Epithelial cell of proximal tubule (primary cell): ENCODE measurements around the gene FOXC2. TPM values are rescaled to one million over a fixed set of nuclear protein-coding genes. Genes with fewer than 3 reads are reported as not detected.

ENCODE experiments used
- DNase-seq: peaks from one replicate; pipeline ENCODE4 v3.0.0-alpha.2; 2011; ENCODE audit warnings: low read depth
- H3K4me3 ChIP-seq: 2 replicates; pipeline ENCODE4 v1.5.1; 2011; ENCODE audit warnings: low read depth, mild to moderate bottlenecking, low read length
- CTCF ChIP-seq: conservative IDR thresholded peaks from 2 replicates; pipeline ENCODE4 v1.5.1; 2012; ENCODE audit warnings: low read depth, mild to moderate bottlenecking, low read length
- total RNA-seq: library from RNA; depleted of rRNA; stranded (reverse); fragments of >200 nt; gene quantifications from 2 replicates; pipeline ENCODE4 v1.2.3, GENCODE V29; 2015

The FOXC2 gene
- total RNA-seq, 1 donor from 2014 or later = 26.5 TPM

DNA sequence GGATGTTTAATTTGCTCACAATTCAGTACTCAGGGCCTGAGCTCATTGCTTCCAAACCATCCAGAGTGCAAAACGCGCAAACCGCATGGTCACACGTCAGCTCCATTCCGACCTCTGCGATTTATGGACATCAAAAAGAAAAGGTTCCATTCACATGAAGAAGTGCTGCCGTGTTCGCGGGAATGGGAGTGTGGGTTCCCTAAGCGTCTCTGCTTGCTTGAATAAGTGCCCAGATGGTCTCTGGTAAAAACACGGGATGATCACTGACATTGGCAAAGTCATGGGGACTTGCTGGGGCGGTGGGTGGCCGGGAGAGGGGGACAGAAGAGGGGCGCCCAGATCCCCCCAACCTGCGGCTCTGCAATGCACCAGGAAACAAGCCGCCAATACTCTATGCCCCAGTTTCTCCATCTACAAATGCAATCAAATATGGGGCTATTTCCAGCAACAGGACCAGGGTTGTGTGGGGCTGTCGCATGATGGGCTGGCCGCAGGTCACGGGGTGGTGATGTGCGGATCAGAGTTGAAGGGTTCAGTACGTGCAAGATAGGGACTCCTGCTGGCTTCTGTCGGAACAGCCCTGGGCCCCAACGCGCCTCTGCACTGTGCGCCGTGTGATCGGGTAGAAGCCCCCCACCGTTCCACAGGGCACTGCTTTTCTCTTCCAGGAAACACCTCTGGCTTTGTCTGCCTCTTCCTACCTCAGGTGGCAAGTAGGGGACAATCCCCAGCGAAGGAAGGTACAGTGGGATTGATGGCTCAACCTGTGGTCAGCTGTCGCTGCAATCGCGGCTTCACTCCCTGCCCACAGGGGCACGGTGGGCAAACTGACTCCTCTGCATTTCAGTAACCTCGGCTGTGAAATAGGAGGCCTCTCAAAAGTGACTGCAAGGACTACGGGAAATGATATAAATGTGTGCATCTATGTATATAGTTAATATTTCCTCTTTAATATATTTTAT lies 45.1 kb upstream of the FOXC2 start:
- no peak overlapping the region for H3K4me3 ChIP-seq
- TF ChIP-seq CTCF = no peak
- no peak for DNase-seq

DNA sequence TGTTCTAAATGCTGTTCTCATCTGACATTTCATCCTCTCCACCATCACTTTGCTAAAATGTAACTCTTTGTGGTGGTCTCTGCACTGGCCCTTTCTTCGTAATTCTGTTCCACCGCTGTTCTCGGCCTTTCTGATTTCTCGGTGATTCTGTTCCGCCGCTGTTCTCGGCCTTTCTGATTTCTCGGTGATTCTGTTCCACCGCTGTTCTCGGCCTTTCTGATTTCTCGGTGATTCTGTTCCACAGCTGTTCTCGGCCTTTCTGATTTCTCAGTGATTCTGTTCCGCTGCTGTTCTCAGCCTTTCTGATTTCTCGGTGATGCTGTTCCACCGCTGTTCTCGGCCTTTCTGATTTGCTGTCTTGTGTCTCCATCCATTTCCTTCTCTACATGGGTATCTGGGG lies 44.0 kb upstream of the FOXC2 start:
- DNase-seq = no peak
- no peak for TF ChIP-seq CTCF
- no peak overlapping the region for H3K4me3 ChIP-seq

DNA sequence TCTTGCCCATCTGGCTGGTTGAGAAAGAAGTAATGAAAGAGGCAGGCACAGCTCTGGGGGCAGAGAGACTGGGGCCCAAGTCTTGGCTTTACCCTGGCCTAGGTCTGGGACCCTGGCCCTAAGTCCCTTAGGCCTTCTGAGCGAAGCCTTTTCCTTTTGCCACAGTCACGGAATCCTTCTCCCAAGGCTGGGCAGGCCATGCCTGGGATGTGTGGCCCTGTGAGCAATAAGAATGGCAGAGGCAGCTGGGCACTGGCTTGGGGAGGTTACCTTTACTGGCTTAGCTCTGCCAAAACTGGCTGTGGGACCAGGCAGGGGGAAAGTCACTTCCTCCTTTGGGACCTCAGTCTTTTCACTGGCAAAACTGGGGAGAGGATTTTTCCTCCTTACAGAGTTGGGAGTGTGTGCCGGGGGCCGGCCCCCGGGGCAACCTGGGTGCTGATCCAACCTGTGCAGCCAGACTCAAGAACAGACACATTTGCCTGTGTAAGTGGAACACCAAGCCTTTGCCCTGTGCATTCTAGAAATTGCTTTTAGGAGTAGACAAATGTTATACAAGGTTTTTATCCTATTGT lies 43.4 kb upstream of the FOXC2 start:
- H3K4me3 ChIP-seq = no peak overlapping the region
- TF ChIP-seq CTCF = no peak
- DNase-seq = no peak

DNA sequence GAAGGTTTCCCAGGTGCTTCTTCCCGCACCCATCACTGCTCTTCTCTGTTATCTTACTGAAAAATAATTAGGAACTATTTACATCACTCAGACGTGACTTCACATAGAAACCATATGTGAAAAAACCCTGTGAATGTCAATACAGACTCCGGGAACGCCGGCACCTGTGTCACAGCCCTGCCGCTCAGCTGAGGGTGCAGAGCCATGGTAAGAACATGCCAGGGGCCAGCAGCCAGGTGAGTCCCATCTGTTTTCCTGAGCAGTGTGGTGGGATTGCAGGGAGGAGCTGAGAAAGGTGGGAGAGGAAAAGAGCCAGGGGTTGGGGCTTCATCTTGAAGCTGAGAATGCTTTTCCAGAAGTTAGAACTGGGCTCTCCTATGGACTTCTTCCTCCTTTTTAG lies 42.6 kb upstream of the FOXC2 start:
- no peak overlapping the region for H3K4me3 ChIP-seq
- TF ChIP-seq CTCF = no peak
- no peak for DNase-seq

DNA sequence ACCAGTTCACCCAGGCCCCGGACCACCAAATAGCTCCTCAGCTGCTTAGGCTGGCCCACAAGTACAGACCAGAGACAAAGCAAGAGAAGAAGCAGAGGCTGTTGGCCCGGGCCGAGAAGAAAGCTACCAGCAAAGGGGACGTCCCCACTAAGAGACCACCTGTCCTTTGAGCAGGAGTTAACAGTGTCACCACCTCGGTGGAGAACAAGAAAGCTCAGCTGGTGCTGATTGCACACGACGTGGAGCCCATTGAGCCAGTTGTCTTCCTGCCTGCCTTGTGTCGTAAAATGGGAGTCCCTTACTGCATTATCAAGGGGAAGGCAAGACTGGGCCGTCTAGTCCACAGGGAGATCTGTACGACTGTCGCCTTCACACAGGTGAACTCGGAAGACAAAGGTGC lies 40.9 kb upstream of the FOXC2 start:
- no peak for TF ChIP-seq CTCF
- H3K4me3 ChIP-seq = no peak overlapping the region
- DNase-seq = no peak

DNA sequence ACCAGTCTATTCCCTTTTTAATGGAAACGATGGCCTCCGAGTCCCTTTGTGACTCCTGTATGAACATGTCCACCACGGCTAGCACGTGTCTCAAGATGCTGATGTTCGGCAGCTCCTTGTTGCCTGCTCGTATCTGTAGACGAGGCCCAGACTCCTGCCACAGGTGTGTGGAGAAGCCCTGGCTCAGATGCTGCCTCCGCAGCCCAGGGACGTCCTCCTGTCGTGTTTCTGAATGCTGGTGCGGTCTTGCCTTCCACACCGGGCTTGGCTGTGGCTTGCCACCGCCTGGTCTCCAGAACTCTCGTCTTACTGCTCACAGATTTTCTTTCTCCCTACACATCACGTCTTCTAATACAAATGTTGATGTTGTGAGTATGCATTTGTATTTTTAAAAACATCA lies 39.3 kb upstream of the FOXC2 start:
- TF ChIP-seq CTCF = no peak

More for the DNA sequence above, 39.3 kb upstream of the FOXC2 start:
- DNase-seq = no peak
- H3K4me3 ChIP-seq = no peak overlapping the region
